Stimulated activated CD4-positive, alpha-beta T cell treated with anti-CD3 and anti-CD28 coated beads, Interleukin-4, amount 100 ng/mL, for 4 hours (primary cell): ENCODE data around the gene PDE6D.

ENCODE experiments used
- DNase-seq, 2 experiments: peaks; one replicate each; pipeline ENCODE4 v3.0.0-alpha.2; 2020

The PDE6D gene

GRCh38 chr2:231780909-231781797, at the start of gene PDE6D:
PDE6D (minus strand) TSS chr2:231781282; CDS start chr2:231781114, 168 bp downstream.
- DNase-seq: peak; percentile 93 to 95

DNA sequence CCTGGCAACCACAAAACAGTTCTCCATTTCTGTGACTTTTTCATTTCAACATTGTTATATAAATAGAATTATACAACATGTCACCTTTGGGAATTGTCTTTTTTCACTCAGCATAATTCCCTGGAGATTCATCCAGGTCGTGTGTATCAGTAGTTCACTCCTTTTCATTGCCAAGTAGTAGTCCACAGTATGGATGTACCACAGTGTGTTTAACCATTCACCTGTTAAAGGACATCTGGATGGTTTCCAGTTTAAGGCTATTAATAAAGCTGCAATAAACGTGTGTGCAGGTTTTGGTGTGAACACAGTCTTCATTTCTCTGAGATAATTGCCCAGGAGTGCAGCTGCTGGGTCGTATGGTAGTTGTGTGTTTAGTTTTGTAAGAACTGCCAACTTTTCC, 40.8 kb upstream of the PDE6D start:
- DNase-seq: no peak

DNA sequence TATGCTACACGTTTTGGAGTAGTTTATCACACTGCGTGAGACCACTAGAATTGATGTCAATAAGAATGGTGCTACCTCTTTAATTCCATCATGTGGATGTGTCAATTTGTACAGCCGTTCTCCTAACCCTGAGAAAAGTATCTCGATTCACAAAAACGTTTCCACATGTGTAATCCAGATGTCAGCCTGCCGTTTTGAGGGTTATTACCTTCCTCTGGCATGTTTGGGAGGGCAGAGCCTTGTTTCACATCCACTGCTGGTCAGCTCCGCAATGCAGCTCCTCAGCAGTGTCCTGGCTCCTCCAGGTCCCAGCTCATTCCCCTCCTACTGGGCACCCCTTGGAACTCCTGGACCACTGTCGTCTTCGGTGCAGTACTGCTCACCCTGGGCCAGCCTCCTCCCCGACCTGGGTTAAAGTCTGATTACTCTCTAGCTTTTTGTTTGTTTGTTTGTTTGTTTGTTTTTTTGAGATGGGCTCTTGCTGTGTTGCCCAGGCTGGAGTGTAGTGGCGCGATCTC, 39.8 kb upstream of the PDE6D start:
- DNase-seq: no peak

GRCh38 chr2:231819447-231820042, 38.5 kb upstream of the PDE6D start:
- no peak for DNase-seq

- DNase-seq: no peak
Observed at GRCh38 chr2:231816327-231817026, 35.4 kb upstream of the PDE6D start.

DNA sequence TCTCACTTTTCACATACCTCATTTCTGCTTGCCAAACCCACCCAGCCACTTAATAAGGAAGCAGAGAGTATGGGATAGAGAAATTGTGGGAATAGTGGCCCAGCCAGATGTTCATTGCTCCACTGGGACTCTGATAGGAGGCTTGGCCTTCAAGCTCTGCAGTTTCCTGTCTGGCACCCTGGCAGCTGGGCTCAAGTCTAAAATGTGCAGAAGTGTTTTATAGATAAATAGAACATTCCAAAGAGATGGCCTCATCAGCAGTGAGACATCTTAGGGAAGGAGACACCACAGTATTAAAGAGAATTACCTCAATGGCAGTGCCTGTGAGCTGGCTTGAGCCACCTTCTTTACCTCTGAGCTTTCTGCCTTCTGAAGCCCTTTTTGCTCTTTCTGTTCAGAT, 29.8 kb upstream of the PDE6D start:
- DNase-seq: no peak

DNA sequence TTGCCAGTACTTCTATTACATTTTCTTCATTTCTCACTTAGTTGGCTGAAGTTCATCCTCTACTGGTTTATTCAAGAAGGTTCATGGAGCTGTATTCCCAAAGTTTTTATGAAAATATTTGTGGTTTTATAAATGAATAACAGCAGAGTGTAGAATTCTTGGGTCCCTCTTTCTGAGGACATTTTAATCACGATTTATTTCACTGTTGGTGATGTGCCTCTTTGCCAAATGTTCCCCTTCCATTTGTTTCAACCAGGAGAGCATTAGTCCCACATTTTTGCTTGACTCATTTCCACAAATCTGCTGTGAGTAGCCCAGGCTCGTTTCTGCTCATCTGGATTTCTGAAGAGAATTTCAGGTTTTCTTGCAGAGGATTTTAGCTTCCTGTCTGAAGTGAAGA, 25.9 kb upstream of the PDE6D start:
- no peak for DNase-seq

DNA sequence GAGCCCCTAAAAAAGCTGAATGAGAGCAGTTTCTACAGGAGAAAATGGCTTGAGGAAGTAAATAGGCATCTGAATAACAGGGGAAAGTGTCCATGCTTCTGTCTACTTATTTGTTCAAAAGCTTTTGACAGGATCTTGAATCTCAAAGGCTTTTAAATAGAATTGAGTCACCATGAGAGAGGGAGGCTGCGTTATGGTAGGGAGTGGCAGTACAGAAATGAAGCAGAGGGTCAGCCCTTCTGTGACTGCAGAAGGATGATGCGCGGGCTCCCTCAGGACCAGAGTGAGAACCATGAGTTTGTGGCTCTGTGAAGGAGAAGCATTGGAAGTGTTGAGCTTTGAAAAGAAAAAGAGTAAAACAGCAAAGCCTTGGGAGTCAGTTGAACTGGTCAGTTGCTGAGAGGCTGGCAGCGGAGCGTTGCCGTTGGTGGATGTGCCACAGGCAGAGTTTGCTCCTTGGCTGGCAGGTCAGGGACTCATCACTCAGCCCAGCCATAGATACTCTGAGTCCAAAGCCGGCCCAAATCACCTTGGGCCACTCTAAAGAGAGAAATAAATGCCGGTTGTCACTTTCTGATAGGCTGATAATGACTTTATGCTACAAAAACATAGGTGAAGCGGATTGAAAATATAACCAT, 22.5 kb upstream of the PDE6D start:
- DNase-seq: no peak

DNA sequence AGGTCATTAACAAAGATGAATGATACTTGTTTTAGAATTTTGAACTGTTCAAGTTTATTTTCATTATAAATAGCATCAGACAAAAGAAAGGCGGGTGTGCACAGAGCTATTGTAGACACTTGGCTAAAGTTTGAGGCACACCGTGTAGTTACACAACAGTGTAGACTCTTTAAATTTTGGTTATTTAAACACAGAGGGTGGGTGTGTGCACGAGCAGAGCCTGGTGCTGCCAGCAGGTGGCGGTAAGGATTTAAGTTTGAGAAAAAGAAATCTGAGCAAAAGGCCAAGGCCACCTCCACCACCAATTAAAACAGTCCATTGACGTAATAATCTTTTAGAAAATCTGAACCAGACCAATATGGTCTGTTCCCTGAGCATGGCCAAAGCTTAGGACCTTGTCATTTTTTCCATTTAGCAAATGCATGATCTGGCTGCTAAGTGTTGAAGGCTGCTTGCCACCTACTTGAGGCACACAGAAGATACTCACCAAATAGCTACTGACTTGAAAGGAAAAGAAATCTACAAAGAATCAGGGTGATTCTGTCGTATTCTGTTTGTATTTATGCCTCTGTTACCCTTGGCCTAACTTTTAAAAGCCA, 19.5 kb upstream of the PDE6D start:
- DNase-seq: peak; percentile 8 to 36

DNA sequence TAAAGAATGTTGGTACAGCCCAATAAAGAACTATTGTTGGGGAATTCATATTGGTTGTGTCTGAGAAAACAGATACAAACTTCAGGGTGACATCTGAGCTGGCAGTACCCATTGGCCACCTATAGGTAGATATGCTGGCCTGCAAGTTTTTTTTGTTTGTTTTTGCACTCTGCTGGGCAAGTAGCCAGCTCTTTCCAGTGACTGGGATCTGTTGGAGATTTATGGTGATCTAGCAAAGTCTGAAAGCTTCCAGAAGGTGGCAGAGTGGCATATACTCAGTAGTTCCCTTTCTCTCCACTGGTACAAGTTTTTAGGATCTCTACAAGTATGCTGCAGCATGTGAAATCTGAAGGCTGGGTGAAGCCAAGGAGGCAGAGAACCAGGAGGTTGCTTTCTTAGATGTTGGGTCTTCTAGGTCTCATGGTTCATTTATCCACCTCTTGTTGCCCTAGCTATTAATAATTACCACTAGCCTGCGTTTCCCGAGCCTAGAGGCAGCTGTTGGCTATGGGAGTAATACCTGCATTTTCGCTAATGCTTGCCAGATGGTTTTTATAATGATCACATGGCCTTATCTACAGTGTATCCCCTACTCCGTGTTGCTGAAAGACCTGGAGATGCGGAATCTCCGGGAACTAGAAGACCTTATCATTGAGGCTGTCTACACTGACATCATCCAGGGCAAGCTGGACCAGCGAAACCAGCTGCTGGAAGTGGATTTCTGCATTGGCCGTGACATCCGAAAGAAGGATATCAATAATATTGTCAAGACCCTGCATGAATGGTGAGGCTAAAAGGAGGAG, 14.6 kb upstream of the PDE6D start:
- no peak for DNase-seq

GRCh38 chr2:231794383-231794782, 13.3 kb upstream of the PDE6D start:
- no peak for DNase-seq

GRCh38 chr2:231791107-231791506, 10.0 kb upstream of the PDE6D start:
- DNase-seq: no peak

DNA sequence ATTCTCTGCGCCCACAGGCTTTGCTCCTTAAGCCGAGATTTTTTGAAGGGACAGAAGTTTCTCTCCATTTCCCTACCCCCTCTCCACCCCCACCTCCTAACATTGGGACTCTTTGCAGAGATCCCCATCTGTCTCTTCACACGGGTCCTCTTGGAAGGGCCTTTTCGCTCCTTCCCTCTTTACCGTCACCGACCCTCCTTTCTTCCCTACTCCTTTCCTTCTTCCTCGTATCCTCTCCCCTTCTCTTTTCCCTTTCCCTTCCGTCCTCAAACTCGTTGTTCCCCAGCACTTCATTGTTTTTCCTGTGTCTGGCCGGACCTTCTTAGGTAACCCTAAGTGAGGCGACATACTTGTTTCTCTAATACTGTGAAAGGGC, 5.8 kb upstream of the PDE6D start:
- DNase-seq: no peak

DNA sequence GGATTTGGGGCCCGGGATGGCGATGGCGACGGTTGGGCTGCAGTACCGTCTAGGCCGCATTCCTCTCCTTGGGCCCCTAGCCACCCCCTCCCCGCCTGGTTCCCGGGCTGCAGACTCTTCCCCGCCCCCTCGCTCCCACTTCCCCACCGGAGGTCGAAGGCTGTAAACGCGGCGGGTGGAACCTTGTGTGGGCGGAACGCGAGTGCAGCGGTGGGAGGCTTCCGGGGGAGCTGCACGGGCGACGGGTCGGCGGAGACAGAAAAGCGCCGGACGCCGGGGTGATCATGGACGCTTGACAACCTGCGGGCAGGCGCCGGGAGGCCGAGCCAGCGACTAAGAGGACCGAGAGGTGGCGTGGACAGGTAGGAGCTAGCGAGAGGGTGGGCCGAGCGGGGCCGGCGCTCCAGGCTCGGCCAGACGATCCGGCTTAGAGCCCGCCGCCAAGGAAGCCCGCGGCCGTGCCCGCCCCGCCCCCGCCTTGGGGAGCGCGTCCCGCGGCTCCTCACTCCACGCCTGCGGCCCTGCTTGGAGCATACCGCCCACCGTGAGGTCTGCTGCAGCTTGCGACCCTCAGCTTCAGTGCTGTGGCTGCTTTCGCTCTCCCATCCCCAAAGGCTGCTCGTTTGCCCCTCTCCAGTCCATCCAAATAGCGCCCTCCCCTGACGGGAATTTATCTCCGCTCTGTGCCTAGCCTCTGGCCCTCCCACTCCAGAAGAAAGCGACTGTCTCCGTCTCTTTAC, 5.3 kb upstream of the PDE6D start, which contains the start of gene COPS7B:
Gene COPS7B (plus strand): TSS at position 269 of the 740 bp plus-strand sequence. CDS start 2,126 bp downstream, outside the sequence.
- DNase-seq: peak; percentile 81 to 82

- no peak for DNase-seq
Observed at GRCh38 chr2:231785822-231786176, 4.7 kb upstream of the PDE6D start.

DNA sequence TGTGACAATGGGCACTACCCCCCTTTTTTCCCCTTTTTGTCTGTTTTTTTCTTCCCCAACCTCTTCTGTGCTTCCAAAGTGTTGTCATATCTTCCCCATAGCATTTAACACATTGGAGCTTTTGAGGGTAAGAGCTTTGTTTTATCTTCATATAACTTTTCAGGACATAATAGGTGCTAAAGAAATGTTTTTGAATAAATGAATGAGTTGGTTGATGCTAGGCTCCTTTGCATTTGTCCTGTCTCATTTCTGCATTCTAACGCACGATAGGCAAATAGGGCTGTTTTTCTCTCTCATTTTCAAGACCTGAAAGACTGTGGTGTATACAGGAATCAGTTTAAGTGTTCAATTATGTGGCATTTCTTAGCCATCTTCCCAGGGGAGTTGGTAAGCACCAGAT, 4.3 kb upstream of the PDE6D start:
- DNase-seq: no peak

DNA sequence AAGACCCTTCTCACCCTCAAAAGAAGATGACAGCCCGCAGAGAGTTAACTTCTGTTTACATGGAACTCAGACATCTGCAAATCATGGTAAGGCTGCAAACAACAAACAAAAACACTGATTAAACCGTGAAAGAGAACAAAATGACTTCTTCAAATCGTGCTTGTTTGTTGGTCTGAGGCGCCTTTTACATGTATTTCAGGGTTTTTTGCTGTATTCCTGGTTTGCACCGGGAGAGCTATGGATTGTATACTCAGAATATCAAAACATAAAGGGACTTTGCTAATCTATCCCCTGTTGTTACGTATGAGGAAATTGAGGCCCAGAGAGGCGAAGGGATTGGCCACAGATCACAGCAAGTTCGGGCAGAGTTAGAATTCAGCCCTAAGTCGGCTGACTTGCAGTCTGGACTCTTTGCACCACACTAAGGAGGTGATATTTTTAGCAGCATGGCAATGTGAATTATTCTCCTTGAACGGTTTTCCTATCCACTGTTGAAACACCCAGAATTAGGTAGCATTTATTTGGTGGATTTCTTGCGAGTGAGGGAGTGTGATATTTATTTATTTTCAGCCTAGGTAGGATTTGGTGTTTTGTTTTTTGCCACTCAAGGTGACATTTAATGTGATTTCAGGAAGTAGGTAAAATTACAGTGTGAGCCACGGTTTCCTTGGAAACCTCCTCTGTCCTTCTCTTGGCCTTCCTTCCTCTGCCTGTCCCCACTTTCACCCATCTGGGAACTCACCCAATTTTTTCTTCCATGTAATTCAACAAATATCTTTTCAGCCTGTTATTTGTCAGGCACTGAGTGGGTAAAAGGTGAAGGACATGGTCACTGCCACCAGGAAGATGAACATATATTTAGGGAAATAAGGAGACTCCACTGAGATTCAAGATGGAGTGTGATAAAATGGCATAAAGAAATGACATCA, 980 bp upstream of the PDE6D start:
- DNase-seq: no peak

DNA sequence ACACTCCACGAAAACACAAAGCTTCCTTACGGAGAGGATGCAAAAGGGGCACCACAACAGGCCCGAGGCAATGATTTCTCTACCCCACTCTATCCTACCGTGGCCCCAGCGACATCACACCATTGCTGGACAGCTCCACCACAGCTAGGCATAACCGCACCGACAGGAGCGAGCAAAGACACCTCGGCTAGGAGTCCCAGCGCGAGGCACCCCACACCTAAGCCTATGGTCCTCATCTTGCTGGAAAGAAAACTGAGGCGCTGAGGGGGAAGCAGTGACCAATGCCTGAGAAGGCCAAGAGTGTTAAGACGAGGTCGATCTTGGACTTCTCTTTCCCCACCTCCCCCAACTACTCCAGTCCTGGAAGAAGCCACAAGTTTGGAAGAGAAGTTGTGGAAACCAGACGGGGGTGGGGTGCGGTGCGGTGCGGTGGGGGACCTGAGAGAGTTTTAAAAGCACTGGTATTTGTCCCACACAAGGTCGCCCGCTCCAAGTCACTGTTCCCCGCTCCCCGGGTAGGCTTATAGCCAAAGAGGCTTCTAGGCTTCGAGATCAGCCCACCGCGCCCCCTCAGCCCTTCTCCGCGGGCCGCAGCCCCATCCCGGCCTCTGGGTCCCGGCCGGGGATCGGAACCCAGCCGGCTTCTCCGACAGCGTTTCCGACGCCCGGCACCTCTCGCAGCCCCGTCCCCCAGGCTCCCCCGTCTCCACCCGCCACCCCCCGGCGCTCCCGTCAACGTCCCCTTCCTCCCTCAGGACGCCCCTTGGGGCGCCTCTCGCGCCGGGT, 766 bp downstream of the PDE6D start:
- no peak for DNase-seq
